Measurements from ENCODE around the gene SPATS2. TPM values are rescaled to one million over a fixed set of nuclear protein-coding genes. Genes with fewer than 3 reads are reported as not detected.
"Not testable (repeated sequence)": the region's sequence is repeated elsewhere in the genome, so short reads cannot be mapped to it uniquely, and the experiment has no call there.

Gene SPATS2
- total RNA-seq, result 11.4 and 15.7 TPM in 2 replicates

DNA sequence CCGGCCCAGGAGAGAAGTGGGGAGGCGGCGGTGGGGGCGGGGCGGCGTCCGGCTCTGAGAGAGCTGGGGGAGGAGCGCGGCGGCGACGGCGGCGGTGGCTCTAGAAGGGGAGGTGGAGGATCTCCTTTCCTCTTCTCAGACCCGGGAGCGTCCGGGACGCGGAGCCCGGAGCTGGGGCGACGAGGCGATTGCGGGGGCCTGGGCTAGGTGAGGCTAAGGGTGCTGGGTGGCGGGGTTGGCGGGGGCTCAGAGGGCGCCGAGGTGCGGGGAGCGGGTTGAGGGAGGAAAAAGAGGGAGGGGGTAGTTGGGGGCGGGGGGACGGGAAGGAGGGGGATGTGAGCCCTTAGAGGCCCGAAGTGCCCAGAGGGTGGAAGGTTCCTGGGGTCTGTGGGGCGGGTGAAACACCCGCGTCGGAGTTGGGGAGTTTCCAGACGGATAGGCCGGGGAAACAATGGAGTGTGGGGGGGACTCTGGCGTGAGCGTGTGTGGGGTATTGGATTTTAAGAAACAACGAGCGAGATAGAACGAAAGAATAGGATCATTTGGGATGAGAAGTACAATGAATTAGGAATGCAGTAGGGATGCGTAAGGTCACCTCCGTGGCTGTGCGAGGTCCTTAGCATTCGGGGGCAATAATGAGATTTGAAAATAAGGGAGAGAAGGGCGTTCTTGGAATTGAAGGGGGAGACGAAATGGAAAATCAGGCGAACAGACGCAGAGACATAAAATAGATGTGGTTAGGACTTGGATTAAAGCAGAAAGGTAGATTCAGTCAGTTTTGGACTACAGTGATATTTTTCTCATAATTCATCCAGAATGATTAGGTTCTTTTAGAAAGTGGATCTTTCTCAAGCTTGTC, at the start of gene SPATS2:
Gene SPATS2 (plus strand): TSS at position 82 of the 859 bp plus-strand sequence. CDS start 93,551 bp downstream, outside the sequence.
- intact Hi-C loops (cut with micrococcal nuclease), result loop anchor here (1.0 to 5.0 kb wide), 7 partner anchors 21 to 339 kb away; partner anchors contain the start of genes DNAJC22, FMNL3, MCRS1 and PRPF40B

GRCh38 chr12:49320411-49321103, 46.7 kb upstream of the SPATS2 start:
- intact Hi-C loops (cut with micrococcal nuclease), result not testable (repeated sequence)

- intact Hi-C loops (cut with micrococcal nuclease), result loop anchor here (1.0 to 2.0 kb wide), 5 partner anchors 15 to 702 kb away; partner anchors contain the start of genes C1QL4, RACGAP1, SPATS2 and TUBA1A
These were observed 44.9 kb upstream of the SPATS2 start for GRCh38 chr12:49322367-49322707.

- intact Hi-C loops (cut with micrococcal nuclease), result loop anchor here (1.0 to 2.0 kb wide), 11 partner anchors 14 to 702 kb away; partner anchors contain the start of genes C1QL4, RACGAP1, SPATS2 and TMBIM6
These were observed 44.3 kb upstream of the SPATS2 start, which contains the start of gene TROAP for GRCh38 chr12:49322708-49323523. Gene TROAP, plus strand, starts transcription at chr12:49323255. Its CDS starts 354 bp downstream, at chr12:49323609.

- intact Hi-C loops (cut with micrococcal nuclease), result loop anchor here (1.0 to 2.0 kb wide), 9 partner anchors 19 to 701 kb away; partner anchors contain the start of genes RACGAP1, SPATS2, TMBIM6 and TUBA1C
These were observed 43.7 kb upstream of the SPATS2 start for GRCh38 chr12:49323524-49324097.

- intact Hi-C loops (cut with micrococcal nuclease), result no loop called here
These were observed 41.7 kb upstream of the SPATS2 start for GRCh38 chr12:49325606-49326005.

DNA sequence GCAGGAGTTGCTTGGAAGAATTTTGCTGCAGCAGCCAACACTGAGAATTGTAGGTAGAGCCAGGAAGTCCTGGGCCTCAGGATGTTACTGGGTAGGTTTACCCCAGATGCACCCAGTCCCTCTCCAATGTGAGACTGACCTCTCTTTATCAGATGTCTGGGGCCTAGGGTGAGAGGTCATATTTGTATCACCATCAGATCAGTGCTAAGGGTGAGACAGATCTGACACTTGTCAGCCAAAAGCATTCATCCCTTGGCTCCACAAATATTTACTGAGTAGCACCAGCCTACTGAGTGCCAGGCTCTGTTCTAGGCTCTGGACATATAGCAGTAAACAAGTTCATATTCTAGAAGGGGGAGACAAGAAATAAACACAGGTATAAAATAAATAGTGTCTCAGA, 39.9 kb upstream of the SPATS2 start:
- intact Hi-C loops (cut with micrococcal nuclease), result no loop called here

DNA sequence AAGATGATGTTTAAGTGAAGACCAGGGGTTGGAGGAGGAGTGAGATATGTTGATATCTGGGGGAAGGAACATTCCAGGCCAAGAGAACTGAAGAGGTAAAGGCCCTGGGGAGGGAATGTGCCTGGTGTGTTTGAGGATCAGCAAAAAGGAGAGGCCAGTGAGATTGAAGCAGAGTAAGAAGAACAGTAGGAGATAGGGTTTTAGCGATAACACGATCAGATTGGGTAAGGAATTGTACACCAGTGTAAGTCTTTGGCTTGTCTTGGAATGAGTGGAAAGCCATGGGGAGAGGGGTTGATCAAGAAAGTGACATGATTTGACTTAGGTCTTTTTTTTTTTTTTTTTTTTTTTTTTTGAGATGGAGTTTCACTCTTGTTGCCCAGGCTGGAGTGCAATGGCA, 39.4 kb upstream of the SPATS2 start:
- intact Hi-C loops (cut with micrococcal nuclease), result no loop called here

- intact Hi-C loops (cut with micrococcal nuclease), result no loop called here
These were observed 38.4 kb upstream of the SPATS2 start for GRCh38 chr12:49328816-49329215.

GRCh38 chr12:49330032-49330619, 37.1 kb upstream of the SPATS2 start:
- intact Hi-C loops (cut with micrococcal nuclease), result no loop called here

DNA sequence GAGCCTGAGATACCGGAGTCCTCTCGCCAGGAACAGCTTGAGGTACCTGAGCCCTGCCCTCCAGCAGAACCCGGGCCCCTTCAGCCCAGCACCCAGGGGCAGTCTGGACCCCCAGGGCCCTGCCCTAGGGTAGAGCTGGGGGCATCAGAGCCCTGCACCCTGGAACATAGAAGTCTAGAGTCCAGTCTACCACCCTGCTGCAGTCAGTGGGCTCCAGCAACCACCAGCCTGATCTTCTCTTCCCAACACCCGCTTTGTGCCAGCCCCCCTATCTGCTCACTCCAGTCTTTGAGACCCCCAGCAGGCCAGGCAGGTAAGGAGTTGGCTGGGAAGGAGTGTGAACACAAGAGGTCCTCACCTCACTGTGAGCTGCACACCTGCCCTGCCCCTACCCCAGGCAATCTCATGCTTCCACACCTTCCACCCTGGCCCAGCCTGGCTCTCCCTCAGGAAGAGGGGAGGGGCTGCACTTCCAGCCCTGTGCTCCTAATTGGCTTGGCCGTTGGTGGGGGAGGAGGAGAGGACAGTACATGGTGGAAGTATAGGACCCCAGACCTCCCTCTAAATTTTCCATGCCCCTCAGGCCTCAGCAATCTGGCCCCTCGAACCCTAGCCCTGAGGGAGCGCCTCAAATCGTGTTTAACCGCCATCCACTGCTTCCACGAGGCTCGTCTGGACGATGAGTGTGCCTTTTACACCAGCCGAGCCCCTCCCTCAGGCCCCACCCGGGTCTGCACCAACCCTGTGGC, 36.5 kb upstream of the SPATS2 start:
- intact Hi-C loops (cut with micrococcal nuclease), result no loop called here

DNA sequence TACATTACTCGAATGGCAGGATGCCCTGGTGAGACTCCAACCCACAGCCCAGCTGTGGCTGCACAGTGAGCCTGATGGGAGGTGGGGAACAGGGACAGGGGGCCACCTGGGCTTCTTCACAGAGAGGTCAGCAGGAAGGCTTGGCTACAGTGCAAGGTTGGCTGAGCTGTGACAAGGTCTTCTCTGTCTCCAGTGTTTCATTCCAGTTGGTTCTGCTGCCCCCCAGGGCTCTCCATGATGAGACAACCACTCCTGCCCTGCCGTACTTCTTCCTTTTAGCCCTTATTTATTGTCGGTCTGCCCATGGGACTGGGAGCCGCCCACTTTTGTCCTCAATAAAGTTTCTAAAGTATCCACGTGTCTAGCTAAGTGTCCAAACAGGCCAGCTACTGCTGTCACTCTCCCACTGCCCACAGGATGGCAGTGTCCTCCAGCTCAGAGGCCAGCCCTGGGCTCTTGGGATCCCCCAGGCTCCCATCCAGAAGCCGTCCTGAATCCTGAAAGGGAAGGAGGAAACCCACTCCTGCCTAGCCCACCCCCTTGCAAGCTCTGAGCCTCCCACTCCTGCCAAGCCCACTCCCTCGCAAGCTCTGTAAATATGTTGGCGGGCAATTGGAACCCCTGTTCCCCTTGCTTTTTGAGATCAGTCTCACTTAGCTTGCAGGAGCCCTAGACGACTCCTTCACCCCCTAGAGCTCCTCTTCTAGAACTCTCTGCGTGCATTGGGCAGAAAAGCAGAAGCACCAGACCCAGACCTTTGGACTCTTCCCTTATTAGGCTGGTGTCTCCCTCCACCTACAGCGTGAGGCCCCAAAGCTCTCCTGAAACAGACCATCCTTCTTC, 35.7 kb upstream of the SPATS2 start:
- intact Hi-C loops (cut with micrococcal nuclease), result no loop called here

GRCh38 chr12:49332441-49332861, 34.8 kb upstream of the SPATS2 start:
- intact Hi-C loops (cut with micrococcal nuclease), result no loop called here

- intact Hi-C loops (cut with micrococcal nuclease), result no loop called here
These were observed 34.3 kb upstream of the SPATS2 start for GRCh38 chr12:49332891-49333371.

DNA sequence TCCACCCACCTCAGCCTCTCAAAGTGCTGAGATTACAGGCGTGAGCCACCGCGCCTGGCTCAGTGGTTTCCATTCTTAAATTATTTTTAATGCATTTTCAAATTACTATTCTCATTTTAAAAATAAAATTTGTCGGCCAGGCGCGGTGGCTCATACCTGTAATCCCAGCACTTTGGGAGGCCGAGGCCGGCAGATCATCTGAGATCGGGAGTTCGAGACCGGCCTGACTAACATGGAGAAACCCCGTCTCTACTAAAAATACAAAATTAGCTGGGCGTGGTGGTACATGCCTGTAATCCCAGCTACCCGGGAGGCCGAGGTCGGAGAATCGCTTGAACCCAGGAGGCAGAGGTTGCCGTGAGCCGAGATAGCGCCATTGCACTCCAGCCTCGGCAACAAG, 33.5 kb upstream of the SPATS2 start:
- intact Hi-C loops (cut with micrococcal nuclease), result not testable (repeated sequence)

GRCh38 chr12:49334226-49334625, 33.0 kb upstream of the SPATS2 start:
- intact Hi-C loops (cut with micrococcal nuclease), result no loop called here

- intact Hi-C loops (cut with micrococcal nuclease), result no loop called here
These were observed 32.6 kb upstream of the SPATS2 start for GRCh38 chr12:49334681-49335080.

GRCh38 chr12:49335118-49335954, 31.9 kb upstream of the SPATS2 start:
- intact Hi-C loops (cut with micrococcal nuclease), result no loop called here

Measured in T-helper 1 cell treated with Interleukin-12 subunit alpha and Interleukin-12 subunit beta and Interleukin-4 antibody, amounts not matched to agents 30 ng/mL and 1 ng/mL, for 36 hours (primary cell).